Measurements from ENCODE around the gene KSR1. TPM values are rescaled to one million over a fixed set of nuclear protein-coding genes. Genes with fewer than 3 reads are reported as not detected.

Gene KSR1
- total RNA-seq: 42.3 and 42.8 TPM in 2 replicates

DNA sequence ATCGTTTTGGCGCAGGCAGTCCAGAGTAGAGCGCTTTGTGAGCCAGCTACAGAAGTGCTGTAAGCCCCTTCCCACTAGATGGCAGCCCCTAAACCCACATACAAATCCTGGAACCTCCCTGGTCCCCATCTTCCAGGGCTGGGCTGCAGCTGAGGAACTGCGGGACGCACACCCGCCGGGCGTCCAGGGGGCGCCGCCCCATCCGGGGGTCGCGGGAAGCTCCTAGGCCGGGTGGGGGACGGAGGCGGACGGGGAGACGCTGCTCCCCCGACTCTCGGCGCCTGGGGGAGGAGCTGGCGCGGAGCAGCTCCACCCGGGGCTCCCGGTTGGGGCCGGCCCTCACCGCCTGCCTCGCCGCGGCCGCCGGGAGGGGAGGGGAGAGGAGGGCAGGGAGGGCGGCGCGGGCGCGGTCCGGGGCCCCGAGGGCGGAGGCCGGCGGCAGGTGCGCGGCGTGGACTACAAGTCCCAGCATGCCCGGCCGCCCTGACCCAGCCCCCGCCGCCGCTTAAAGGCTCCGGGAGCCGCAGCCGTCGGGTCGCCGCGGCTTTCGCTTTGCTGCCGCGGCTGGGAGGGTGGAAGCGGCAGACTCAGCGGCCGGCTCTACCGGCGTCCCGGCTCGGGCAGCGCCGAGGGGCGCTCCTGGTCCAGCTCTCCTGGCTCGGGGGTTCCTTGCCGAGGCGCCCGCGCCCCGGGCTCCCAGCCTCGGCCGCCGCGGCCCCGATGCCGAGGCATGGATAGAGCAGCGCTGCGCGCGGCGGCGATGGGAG is at the start of gene KSR1:
Gene KSR1, plus strand, starts transcription at position 535 of the 767 bp plus-strand sequence. Its CDS starts 196 bp downstream, at position 731.

GRCh38 chr17:27630607-27631410 is 174.6 kb downstream of the KSR1 start, which contains the start of gene LGALS9:
LGALS9 (plus strand) TSS chr17:27631188; CDS start chr17:27631266, 78 bp downstream.

Small RNAs within 50 kb of the gene (small RNA-seq; reads per million reads assigned to genes)
- not detected for gene AC015688.5

Other genes with a start within 250 kb of the KSR1 start
- 391 and 967 TPM in 2 replicates for gene WSB1, start 162.3 kb upstream of the KSR1 start, total RNA-seq
- gene LGALS9, start 174.7 kb downstream of the KSR1 start, total RNA-seq: 36.9 and 49.0 TPM in 2 replicates